Loucy (cell line): Measurements from ENCODE around the gene AGBL1.

Source experiments
- H2AFZ ChIP-seq: fragments of 200-600 bp; sonication (generic); 2 replicates; pipeline ENCODE4 v1.6.0; 2016; ENCODE audit warnings: antibody characterized with exemption, mild to moderate bottlenecking, low read length, moderate library complexity
- H3F3A ChIP-seq: fragments of 200-600 bp; 2 replicates; pipeline ENCODE4 v1.6.0; 2016; ENCODE audit warnings: antibody characterized with exemption, low read depth, mild to moderate bottlenecking
- H3K27me3 ChIP-seq: fragments of 200-600 bp; sonication (generic); 2 replicates; pipeline ENCODE4 v1.6.1; 2014; ENCODE audit warnings: low read length, mild to moderate bottlenecking; ENCODE audit not compliant: insufficient read depth, poor library complexity, severe bottlenecking
- H3K36me3 ChIP-seq: fragments of 200-600 bp; sonication (generic); 2 replicates; pipeline ENCODE4 v1.6.1; 2016; ENCODE audit warnings: low read length; ENCODE audit not compliant: insufficient read depth
- H3K4me1 ChIP-seq: fragments of 200-600 bp; sonication (generic); 2 replicates; pipeline ENCODE4 v1.5.1; 2014; ENCODE audit warnings: low read length, mild to moderate bottlenecking; ENCODE audit not compliant: insufficient read depth, poor library complexity, severe bottlenecking
- H3K4me2 ChIP-seq: fragments of 200-600 bp; sonication (generic); 2 replicates; pipeline ENCODE4 v1.6.0; 2014; ENCODE audit warnings: antibody characterized with exemption, low read length, low read depth, mild to moderate bottlenecking; ENCODE audit not compliant: poor library complexity, severe bottlenecking
- H3K4me3 ChIP-seq: fragments of 200-600 bp; sonication (generic); 2 replicates; pipeline ENCODE4 v1.5.1; 2014; ENCODE audit warnings: low read length, mild to moderate bottlenecking, mixed read lengths; ENCODE audit not compliant: poor library complexity, severe bottlenecking
- H3K79me2 ChIP-seq: fragments of 200-600 bp; sonication (generic); 2 replicates; pipeline ENCODE4 v1.6.1; 2014; ENCODE audit warnings: low read length; ENCODE audit not compliant: insufficient read depth
- H3K9ac ChIP-seq: fragments of 200-600 bp; sonication (generic); 2 replicates; pipeline ENCODE4 v1.6.0; 2014; ENCODE audit warnings: mild to moderate bottlenecking, low read depth, low read length, moderate library complexity; ENCODE audit not compliant: poor library complexity, severe bottlenecking
- H3K9me2 ChIP-seq: fragments of 200-600 bp; sonication (generic); replicated peaks from 2 replicates; pipeline ENCODE4 v1.6.1; 2016; ENCODE audit warnings: low read depth, low read length, mixed read lengths
- H3K9me3 ChIP-seq: fragments of 200-600 bp; sonication (generic); 2 replicates; pipeline ENCODE4 v1.6.1; 2014; ENCODE audit warnings: mild to moderate bottlenecking, antibody characterized with exemption, low read length, low read depth; ENCODE audit not compliant: insufficient read depth
- H4K20me1 ChIP-seq: fragments of 200-600 bp; sonication (generic); 2 replicates; pipeline ENCODE4 v1.6.0; 2014; ENCODE audit warnings: antibody characterized with exemption, low read length, mild to moderate bottlenecking; ENCODE audit not compliant: insufficient read depth, poor library complexity, severe bottlenecking
- EZH2phosphoT487 ChIP-seq: fragments of 200-600 bp; IDR thresholded peaks from 2 replicates; pipeline ENCODE4 v1.6.1; 2018; ENCODE audit warnings: antibody characterized with exemption, mild to moderate bottlenecking, moderate library complexity, borderline replicate concordance
- TF ChIP-seq, protein P1 (sequence below): fragments of 200-600 bp; sonication (generic); conservative IDR thresholded peaks from 2 replicates; pipeline ENCODE4 v1.5.1; 2014; ENCODE audit warnings: mild to moderate bottlenecking, antibody characterized with exemption, low read length

Gene AGBL1

GRCh38 chr15:86055688-86056087 is 24.0 kb upstream of the AGBL1 start:
- Histone ChIP-seq H3K9me2 (no peaks in the 10 kb centered on the region), H3K4me1 (no peaks in the 10 kb centered on the region), H3K4me3 (no peak overlapping the region), H2AFZ (no peak overlapping the region), H3K36me3 (no peaks in the 10 kb centered on the region), H3K4me2 (no peak overlapping the region), H3K79me2 (no peaks in the 10 kb centered on the region), H4K20me1 (no peaks in the 10 kb centered on the region), H3K9ac (no peak overlapping the region), H3F3A (no peaks in the 10 kb centered on the region), H3K27me3 (no peaks in the 10 kb centered on the region), H3K9me3 (no peaks in the 10 kb centered on the region)
- TF ChIP-seq EZH2phosphoT487 = no peak

DNA sequence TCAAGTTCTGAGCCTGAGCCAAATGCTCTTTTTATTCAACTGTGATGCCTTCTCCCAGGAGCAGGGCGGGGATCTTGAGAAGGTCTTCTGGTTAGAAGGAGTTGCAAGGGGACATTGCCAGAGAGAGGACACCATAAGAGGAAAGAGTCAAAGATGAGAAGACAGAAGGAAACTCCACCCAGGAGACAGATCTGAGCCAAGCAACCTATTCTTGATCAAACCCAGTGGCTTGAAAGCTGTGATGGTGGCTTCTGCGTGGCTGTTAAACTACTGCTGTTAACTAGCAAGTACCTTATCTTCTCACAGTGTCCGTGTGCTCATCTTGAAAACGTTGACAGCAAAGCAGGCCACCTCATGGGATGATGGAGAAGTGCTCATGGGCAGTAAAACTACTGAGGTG is 19.8 kb upstream of the AGBL1 start:
- TF ChIP-seq, protein P1, sequence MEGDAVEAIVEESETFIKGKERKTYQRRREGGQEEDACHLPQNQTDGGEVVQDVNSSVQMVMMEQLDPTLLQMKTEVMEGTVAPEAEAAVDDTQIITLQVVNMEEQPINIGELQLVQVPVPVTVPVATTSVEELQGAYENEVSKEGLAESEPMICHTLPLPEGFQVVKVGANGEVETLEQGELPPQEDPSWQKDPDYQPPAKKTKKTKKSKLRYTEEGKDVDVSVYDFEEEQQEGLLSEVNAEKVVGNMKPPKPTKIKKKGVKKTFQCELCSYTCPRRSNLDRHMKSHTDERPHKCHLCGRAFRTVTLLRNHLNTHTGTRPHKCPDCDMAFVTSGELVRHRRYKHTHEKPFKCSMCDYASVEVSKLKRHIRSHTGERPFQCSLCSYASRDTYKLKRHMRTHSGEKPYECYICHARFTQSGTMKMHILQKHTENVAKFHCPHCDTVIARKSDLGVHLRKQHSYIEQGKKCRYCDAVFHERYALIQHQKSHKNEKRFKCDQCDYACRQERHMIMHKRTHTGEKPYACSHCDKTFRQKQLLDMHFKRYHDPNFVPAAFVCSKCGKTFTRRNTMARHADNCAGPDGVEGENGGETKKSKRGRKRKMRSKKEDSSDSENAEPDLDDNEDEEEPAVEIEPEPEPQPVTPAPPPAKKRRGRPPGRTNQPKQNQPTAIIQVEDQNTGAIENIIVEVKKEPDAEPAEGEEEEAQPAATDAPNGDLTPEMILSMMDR = no peak
- no peak for TF ChIP-seq EZH2phosphoT487
- H3K4me3 ChIP-seq = no peak overlapping the region
- H3K27me3 ChIP-seq = no peaks in the 10 kb centered on the region
- H3K9me2 ChIP-seq = no peaks in the 10 kb centered on the region
- no peak overlapping the region for H3K9ac ChIP-seq
- no peaks in the 10 kb centered on the region for H4K20me1 ChIP-seq
- no peaks in the 10 kb centered on the region for H3K4me1 ChIP-seq
- no peaks in the 10 kb centered on the region for H3F3A ChIP-seq
- no peak overlapping the region for H2AFZ ChIP-seq
- H3K4me2 ChIP-seq = no peak overlapping the region
- no peaks in the 10 kb centered on the region for H3K79me2 ChIP-seq
- no peaks in the 10 kb centered on the region for H3K36me3 ChIP-seq
- H3K9me3 ChIP-seq = no peaks in the 10 kb centered on the region

- TF ChIP-seq, protein P1 = no peak
- TF ChIP-seq EZH2phosphoT487 = no peak
- H3F3A ChIP-seq = no peaks in the 10 kb centered on the region
- no peaks in the 10 kb centered on the region for H3K4me1 ChIP-seq
- H3K9ac ChIP-seq = no peak overlapping the region
- H3K9me2 ChIP-seq = no peaks in the 10 kb centered on the region
- no peak overlapping the region for H3K4me3 ChIP-seq
- no peaks in the 10 kb centered on the region for H3K36me3 ChIP-seq
- H3K27me3 ChIP-seq = no peaks in the 10 kb centered on the region
- no peak overlapping the region for H2AFZ ChIP-seq
- H3K4me2 ChIP-seq = no peak overlapping the region
- no peaks in the 10 kb centered on the region for H3K79me2 ChIP-seq
- H4K20me1 ChIP-seq = no peaks in the 10 kb centered on the region
- no peaks in the 10 kb centered on the region for H3K9me3 ChIP-seq
Measured at GRCh38 chr15:86060674-86061073, 19.0 kb upstream of the AGBL1 start.

DNA sequence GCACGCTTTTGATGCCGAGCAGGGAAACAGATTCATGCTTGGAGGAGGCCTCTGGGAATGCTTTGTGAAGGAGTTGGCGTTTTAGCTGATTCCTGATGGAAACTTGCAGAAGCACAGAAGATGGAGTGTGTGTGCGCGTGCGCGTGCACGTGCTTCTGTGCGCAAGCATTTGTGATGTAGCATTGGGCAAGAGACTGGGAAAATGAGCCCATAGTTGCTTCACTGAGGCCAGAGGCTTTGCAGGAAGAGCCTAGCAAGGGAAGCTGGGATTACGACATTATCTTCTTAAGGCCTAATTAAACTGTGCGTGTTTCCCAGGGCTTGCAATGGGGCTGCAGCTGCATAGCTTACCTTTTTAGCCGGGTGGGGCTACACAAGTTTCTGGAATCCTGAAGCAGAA is 18.1 kb upstream of the AGBL1 start:
- Histone ChIP-seq H3K27me3 (no peaks in the 10 kb centered on the region), H3K4me3 (no peak overlapping the region), H3K36me3 (no peaks in the 10 kb centered on the region), H3K4me1 (no peaks in the 10 kb centered on the region), H3K4me2 (no peak overlapping the region), H3K9me3 (no peaks in the 10 kb centered on the region; the same call in 1 of the 2 replicates), H3K79me2 (no peaks in the 10 kb centered on the region), H2AFZ (no peak overlapping the region), H3K9me2 (no peaks in the 10 kb centered on the region), H4K20me1 (no peaks in the 10 kb centered on the region), H3F3A (no peaks in the 10 kb centered on the region), H3K9ac (no peak overlapping the region)
- TF ChIP-seq, protein P1 = no peak
- TF ChIP-seq EZH2phosphoT487 = no peak
